ENCODE measurements around the gene TRAF4. TPM values are rescaled to one million over a fixed set of nuclear protein-coding genes. Genes with fewer than 3 reads are reported as not detected.

The TRAF4 gene
- total RNA-seq, 1 donor from 2014 or later = 3.5 TPM

GRCh38 chr17:28796062-28796461, 52.3 kb downstream of the TRAF4 start:
- no peaks in the 10 kb centered on the region for H3K36me3 ChIP-seq

More at GRCh38 chr17:28796062-28796461, 52.3 kb downstream of the TRAF4 start:
- intact Hi-C loops (cut with micrococcal nuclease) = no loop called here
- Histone ChIP-seq H3K27me3 (ENCODE audit: low read depth) (no peaks in the 10 kb centered on the region), H3K4me3 (no peak overlapping the region), H3K27ac (replicated peaks) (no peak overlapping the region), H3K9me3 (replicated peaks) (no peaks in the 10 kb centered on the region), H3K4me1 (peaks cover 10% of the 10 kb centered on the region)
- no peak for DNase-seq
- TF ChIP-seq CTCF (IDR thresholded peaks at IDR 0.05; ENCODE audit: borderline replicate concordance) = no peak

Other genes with a start within 250 kb of the TRAF4 start
- not detected for gene FOXN1, start 237.7 kb upstream of the TRAF4 start, total RNA-seq
- 22.5 TPM for gene UNC119, start 191.4 kb upstream of the TRAF4 start, total RNA-seq
- 38.2 TPM for gene PIGS, start 172.5 kb upstream of the TRAF4 start, total RNA-seq
- 329 TPM for gene ALDOC, start 167.1 kb upstream of the TRAF4 start, total RNA-seq
- 1.0 TPM for gene SPAG5, start 145.0 kb upstream of the TRAF4 start, total RNA-seq
- gene RSKR, start 129.8 kb upstream of the TRAF4 start, total RNA-seq = 6.7 TPM
- gene BLTP2, start 98.9 kb upstream of the TRAF4 start, total RNA-seq = 71.3 TPM
- 34.0 TPM for gene SDF2, start 82.1 kb upstream of the TRAF4 start, total RNA-seq
- 44.8 TPM for gene SUPT6H, start 81.8 kb upstream of the TRAF4 start, total RNA-seq
- gene PROCA1, start 32.1 kb upstream of the TRAF4 start, total RNA-seq = 1.3 TPM
- gene RAB34, start 26.1 kb upstream of the TRAF4 start, total RNA-seq = 13.1 TPM
- gene RPL23A, start 24.0 kb upstream of the TRAF4 start, total RNA-seq = 840 TPM
- gene TLCD1, start 17.8 kb upstream of the TRAF4 start, total RNA-seq = 3.1 TPM
- gene NEK8, start 15.2 kb upstream of the TRAF4 start, total RNA-seq = 1.4 TPM
- 17.5 TPM for gene FAM222B, start 98.8 kb downstream of the TRAF4 start, total RNA-seq
- gene ERAL1, start 111.0 kb downstream of the TRAF4 start, total RNA-seq = 35.4 TPM
- gene FLOT2, start 153.7 kb downstream of the TRAF4 start, total RNA-seq = 84.2 TPM
- 3.1 TPM for gene DHRS13, start 159.1 kb downstream of the TRAF4 start, total RNA-seq
- 17.2 TPM for gene PHF12, start 207.5 kb downstream of the TRAF4 start, total RNA-seq

All from left ventricle myocardium inferior (tissue), 1 donor.